ENCODE measurements around the gene NOP56. TPM values are rescaled to one million over a fixed set of nuclear protein-coding genes. Genes with fewer than 3 reads are reported as not detected.

The NOP56 gene
- total RNA-seq, 3 donors from 2014 or later = 80.8 to 116 (median 107) TPM

GRCh38 chr20:2625062-2625461 is 27.4 kb upstream of the NOP56 start:
- intact Hi-C loops (cut with DNase I, micrococcal nuclease) = no loop called here
- Histone ChIP-seq H3K9me3 (no peaks in the 10 kb centered on the region), H3K4me1 (ENCODE audit: low read depth) (no peaks in the 10 kb centered on the region), H3K4me3 (no peak overlapping the region), H3K36me3 (ENCODE audit: low read depth) (no peaks in the 10 kb centered on the region)
- DNase-seq = no peak
- no peak for ATAC-seq
- no peak for TF ChIP-seq CTCF (IDR thresholded peaks at IDR 0.05)

GRCh38 chr20:2626853-2627541 is 25.4 kb upstream of the NOP56 start:
- Histone ChIP-seq H3K36me3 (ENCODE audit: low read depth) (no peaks in the 10 kb centered on the region), H3K9me3 (no peaks in the 10 kb centered on the region), H3K4me3 (no peak overlapping the region), H3K4me1 (ENCODE audit: low read depth) (no peaks in the 10 kb centered on the region)
- DNase-seq = peak; percentile 55 to 77 (median 67)
- intact Hi-C loops (cut with DNase I, micrococcal nuclease) = no loop called here
- no peak for TF ChIP-seq CTCF (IDR thresholded peaks at IDR 0.05)
- peak; percentile 84 for ATAC-seq

- no peak overlapping the region for H3K4me3 ChIP-seq
- H3K4me1 ChIP-seq (ENCODE audit: low read depth) = no peaks in the 10 kb centered on the region
- ATAC-seq (peak; percentile 21), DNase-seq (no peak)
- H3K36me3 ChIP-seq (ENCODE audit: low read depth) = no peaks in the 10 kb centered on the region
- no peaks in the 10 kb centered on the region for H3K9me3 ChIP-seq
- TF ChIP-seq CTCF (IDR thresholded peaks at IDR 0.05) = no peak
- intact Hi-C loops (cut with DNase I, micrococcal nuclease) = no loop called here
Measured at GRCh38 chr20:2631228-2631627, 21.2 kb upstream of the NOP56 start.

- H3K36me3 ChIP-seq (ENCODE audit: low read depth) = no peaks in the 10 kb centered on the region
Measured at GRCh38 chr20:2633381-2633780, 19.1 kb upstream of the NOP56 start.

GRCh38 chr20:2637246-2637645 is 15.2 kb upstream of the NOP56 start:
- H3K36me3 ChIP-seq (ENCODE audit: low read depth) = no peaks in the 10 kb centered on the region
- H3K4me1 ChIP-seq (ENCODE audit: low read depth) = no peaks in the 10 kb centered on the region
- intact Hi-C loops (cut with DNase I, micrococcal nuclease) = no loop called here
- TF ChIP-seq CTCF (IDR thresholded peaks at IDR 0.05) = no peak
- H3K4me3 ChIP-seq = no peak overlapping the region
- H3K9me3 ChIP-seq = no peaks in the 10 kb centered on the region
- no peak for ATAC-seq
- no peak for DNase-seq

More at GRCh38 chr20:2633381-2633780, 19.1 kb upstream of the NOP56 start:
- intact Hi-C loops (cut with DNase I, micrococcal nuclease) = no loop called here
- ATAC-seq (no peak), DNase-seq (no peak)
- Histone ChIP-seq H3K4me3 (no peak overlapping the region), H3K4me1 (ENCODE audit: low read depth) (no peaks in the 10 kb centered on the region), H3K9me3 (no peaks in the 10 kb centered on the region)
- TF ChIP-seq CTCF (IDR thresholded peaks at IDR 0.05) = no peak

All from mucosa of descending colon (tissue), 3 donors.